Right ventricle myocardium superior (tissue), 1 donor: ENCODE results near the gene IRF2BPL. TPM values are rescaled to one million over a fixed set of nuclear protein-coding genes. Genes with fewer than 3 reads are reported as not detected.

Experiments used
- ATAC-seq: fragments of 200-7000 bp; cut with Tn5 transposase; one replicate; pipeline ENCODE4 v1.9.1; 2020; ENCODE audit warnings: mild to moderate bottlenecking; ENCODE audit not compliant: poor library complexity
- DNase-seq: peaks from one replicate; pipeline ENCODE4 v3.0.0-alpha.2; 2020
- intact Hi-C: fragments of 100-400 bp; cut with DNase I; formaldehyde crosslinking; loops from one replicate; pipeline ENCODE4 v1.11.2; 2022
- total RNA-seq: library from RNA; stranded (reverse); fragmentation: NEBNext Ultra II Directional; extraction: Animal tissue kit (Norgen Biotek cat#: 25700); gene quantifications from one replicate; pipeline ENCODE4 v1.2.1, GENCODE V29; 2021
- donor health status: DM: no; HTN: yes; CAD: no; lungs with severe emphysema.

IRF2BPL gene
- total RNA-seq, 1 donor from 2014 or later, result 38.8 TPM

- DNase-seq (no peak), ATAC-seq (no peak)
- intact Hi-C loops, result no loop called here
Observed at GRCh38 chr14:77058785-77059184, 30.3 kb upstream of the IRF2BPL start.

GRCh38 chr14:77058117-77058516 is 29.6 kb upstream of the IRF2BPL start:
- DNase-seq, result no peak
- intact Hi-C loops, result no loop called here
- no peak for ATAC-seq

GRCh38 chr14:77055981-77056380 is 27.5 kb upstream of the IRF2BPL start:
- ATAC-seq (no peak), DNase-seq (no peak)
- intact Hi-C loops, result no loop called here

- intact Hi-C loops, result no loop called here
- ATAC-seq (no peak), DNase-seq (no peak)
Observed at GRCh38 chr14:77055306-77055705, 26.8 kb upstream of the IRF2BPL start.

- peak; percentile 78 for ATAC-seq
- intact Hi-C loops, result loop anchor here (1.0 to 5.0 kb wide), 3 partner anchors 25 to 140 kb away; partner anchors contain the start of gene IRF2BPL
- peak; percentile 89 for DNase-seq
Observed at GRCh38 chr14:77053046-77053841, 24.7 kb upstream of the IRF2BPL start.

- intact Hi-C loops, result loop anchor here (1.0 to 5.0 kb wide), 3 partner anchors 24 to 139 kb away; partner anchors contain the start of gene IRF2BPL
- peak; percentile 61 for DNase-seq
- peak; percentile 76 for ATAC-seq
Observed at GRCh38 chr14:77052281-77053044, 24.0 kb upstream of the IRF2BPL start.

GRCh38 chr14:77051116-77051515 is 22.6 kb upstream of the IRF2BPL start:
- ATAC-seq (peak; percentile 87), DNase-seq (peak; percentile 88)
- intact Hi-C loops, result loop anchor here (5.0 kb wide), 1 partner anchor 104 kb away; no protein-coding TSS in a partner anchor

GRCh38 chr14:77046721-77047120 is 18.2 kb upstream of the IRF2BPL start:
- intact Hi-C loops, result loop anchor here (5.0 kb wide), 1 partner anchor 89 kb away; no protein-coding TSS in a partner anchor
- DNase-seq, result no peak
- no peak for ATAC-seq

- intact Hi-C loops, result loop anchor here (5.0 kb wide), 1 partner anchor 88 kb away; no protein-coding TSS in a partner anchor
- peak; percentile 51 for DNase-seq
- ATAC-seq, result peak; percentile 34
Observed at GRCh38 chr14:77045238-77046162, 17.0 kb upstream of the IRF2BPL start.

GRCh38 chr14:77044783-77045237 is 16.3 kb upstream of the IRF2BPL start:
- intact Hi-C loops, result loop anchor here (5.0 kb wide), 1 partner anchor 88 kb away; no protein-coding TSS in a partner anchor
- peak; percentile 16 for ATAC-seq
- DNase-seq, result peak; percentile 67

GRCh38 chr14:77043984-77044485 is 15.5 kb upstream of the IRF2BPL start:
- ATAC-seq (no peak), DNase-seq (peak; percentile 46)
- intact Hi-C loops, result no loop called here

- intact Hi-C loops, result no loop called here
- DNase-seq (peak; percentile 55), ATAC-seq (peak; percentile 25)
Observed at GRCh38 chr14:77043177-77043983, 14.9 kb upstream of the IRF2BPL start.

- DNase-seq (peak; percentile 61), ATAC-seq (peak; percentile 41)
- intact Hi-C loops, result no loop called here
Observed at GRCh38 chr14:77041881-77042545, 13.5 kb upstream of the IRF2BPL start.

- DNase-seq (no peak), ATAC-seq (no peak)
- intact Hi-C loops, result no loop called here
Observed at GRCh38 chr14:77040741-77041653, 12.5 kb upstream of the IRF2BPL start.

- DNase-seq (peak; percentile 100), ATAC-seq (peak; percentile 84)
- intact Hi-C loops, result no loop called here
Observed at GRCh38 chr14:77040059-77040740, 11.7 kb upstream of the IRF2BPL start.
